Suprapubic skin (tissue), 3 donors: Measurements from ENCODE around the gene PGA4.
"Not testable (repeated sequence)": the region's sequence is repeated elsewhere in the genome, so short reads cannot be mapped to it uniquely, and the experiment has no call there.

ENCODE experiments used
- CTCF ChIP-seq, 2 donors: fragments of 200-600 bp in 1 of 2; fragments of 450-650 bp in 1 of 2; sonication (generic) in 1 of 2; IDR thresholded peaks; one replicate each; pipeline ENCODE4 v1.5.1; 2016 to 2019; ENCODE audit warnings: antibody characterized with exemption in 2 of 2, mild to moderate bottlenecking in 1 of 2, moderate library complexity in 1 of 2
- EP300 ChIP-seq: sonication (generic); formaldehyde crosslinking; IDR thresholded peaks from one replicate; pipeline ENCODE4 v1.6.1; 2017; ENCODE audit warnings: antibody characterized with exemption
- POLR2A ChIP-seq, 2 donors: fragments of 450-650 bp; IDR thresholded peaks; one replicate each; pipeline ENCODE4 v1.6.1; 2017; ENCODE audit warnings: antibody characterized with exemption in 2 of 2, mild to moderate bottlenecking in 2 of 2, moderate library complexity in 2 of 2

DNA sequence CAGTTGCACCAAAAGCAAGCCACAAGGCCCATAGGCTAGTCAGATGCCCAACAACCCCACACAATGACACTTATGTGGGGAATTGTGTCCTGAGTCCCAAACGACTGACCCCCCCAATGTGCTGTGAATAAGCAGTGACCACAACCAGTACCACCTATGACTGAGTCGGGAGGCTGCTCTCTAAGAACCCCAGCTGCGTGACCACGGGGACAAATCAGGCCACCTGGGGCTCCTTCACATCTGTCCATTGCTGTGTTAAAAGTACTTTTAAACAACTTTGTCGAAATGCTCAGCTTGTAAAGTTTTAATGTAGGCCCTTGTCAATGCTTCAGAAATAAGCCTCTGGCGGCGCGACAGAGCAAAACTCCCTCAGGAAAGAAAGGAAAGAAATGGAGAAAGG, 18.1 kb downstream of the PGA4 start:
- TF ChIP-seq EP300; POLR2A (IDR thresholded peaks at IDR 0.05); CTCF (IDR thresholded peaks at IDR 0.05): not testable (repeated sequence)
